Stimulated activated CD8-positive, alpha-beta memory T cell treated with anti-CD3 and anti-CD28 coated beads, Interleukin-4, amount 100 ng/mL, for 24 hours (primary cell): ENCODE data around the gene RPTN.
"Not testable (repeated sequence)": the region's sequence is repeated elsewhere in the genome, so short reads cannot be mapped to it uniquely, and the experiment has no call there.

Experiments
- DNase-seq: peaks from one replicate; pipeline ENCODE4 v3.0.0-alpha.2; 2020; ENCODE audit warnings: low read depth

The RPTN gene

GRCh38 chr1:152165286-152166077 lies 6.5 kb upstream of the RPTN start:
- DNase-seq, result no peak

- no peak for DNase-seq
Measured at GRCh38 chr1:152164517-152165136, 5.6 kb upstream of the RPTN start.

GRCh38 chr1:152162792-152163463 lies 3.9 kb upstream of the RPTN start:
- no peak for DNase-seq

GRCh38 chr1:152160576-152160975 lies 1.5 kb upstream of the RPTN start:
- DNase-seq, result no peak

- DNase-seq, result no peak
Measured at GRCh38 chr1:152153996-152154395, 5.0 kb downstream of the RPTN start.

- no peak for DNase-seq
Measured at GRCh38 chr1:152151646-152152045, 7.4 kb downstream of the RPTN start.

- no peak for DNase-seq
Measured at GRCh38 chr1:152148981-152149380, 10.0 kb downstream of the RPTN start.

- DNase-seq, result no peak
Measured at GRCh38 chr1:152148051-152148450, 11.0 kb downstream of the RPTN start.

- no peak for DNase-seq
Measured at GRCh38 chr1:152145769-152146168, 13.3 kb downstream of the RPTN start.

GRCh38 chr1:152144674-152145183 lies 14.3 kb downstream of the RPTN start:
- not testable (repeated sequence) for DNase-seq

GRCh38 chr1:152143150-152143887 lies 15.7 kb downstream of the RPTN start:
- DNase-seq, result no peak

- DNase-seq, result no peak
Measured at GRCh38 chr1:152141971-152142584, 16.9 kb downstream of the RPTN start.

GRCh38 chr1:152137215-152137614 lies 21.8 kb downstream of the RPTN start:
- no peak for DNase-seq

- DNase-seq, result no peak
Measured at GRCh38 chr1:152130186-152130585, 28.8 kb downstream of the RPTN start.

GRCh38 chr1:152127673-152128072 lies 31.4 kb downstream of the RPTN start:
- DNase-seq, result no peak

- no peak for DNase-seq
Measured at GRCh38 chr1:152125834-152126443, 33.1 kb downstream of the RPTN start.

GRCh38 chr1:152118915-152119314 lies 40.1 kb downstream of the RPTN start:
- no peak for DNase-seq

GRCh38 chr1:152115344-152115743 lies 43.7 kb downstream of the RPTN start, which contains the start of gene TCHH:
TCHH (minus strand) TSS chr1:152115444; CDS start chr1:152114080, 1,364 bp downstream.
- DNase-seq, result no peak

GRCh38 chr1:152112885-152113432 lies 46.1 kb downstream of the RPTN start:
- no peak for DNase-seq

- DNase-seq, result no peak
Measured at GRCh38 chr1:152112101-152112884, 46.7 kb downstream of the RPTN start.
